ENCODE measurements around the gene ERG28. TPM values are rescaled to one million over a fixed set of nuclear protein-coding genes. Genes with fewer than 3 reads are reported as not detected.

The ERG28 gene
- total RNA-seq, 4 donors from 2014 or later = 3.7 to 6.4 (median 4.7) TPM

DNA sequence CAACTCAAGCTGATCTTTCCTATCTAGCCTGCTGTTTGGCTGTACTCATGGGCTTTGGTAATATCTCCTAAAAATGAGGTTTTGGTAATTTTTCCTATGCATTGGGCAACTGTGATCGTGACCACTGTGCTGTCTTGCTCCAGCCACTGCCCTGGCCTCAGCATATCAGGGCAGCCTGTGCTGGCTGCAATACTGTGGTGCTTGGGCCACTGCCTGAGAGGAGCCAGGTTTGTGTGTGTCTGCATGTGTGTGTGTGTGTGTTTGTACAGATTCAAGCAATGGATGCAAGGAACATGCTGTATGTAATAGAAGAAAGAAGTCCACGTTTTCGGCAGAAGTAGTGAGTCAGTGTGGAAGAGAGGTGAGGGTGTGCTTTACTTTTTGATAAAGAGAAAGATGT, 13.0 kb downstream of the ERG28 start:
- ATAC-seq (peak in 1 of 2 donors; percentile 20), DNase-seq (peak in 1 of 2 donors; percentile 42)
- Histone ChIP-seq H3K4me1 (peaks cover 34 to 40% of the 10 kb centered on the region in 2 donors), H3K4me3 (no peak overlapping the region), H3K9me3 (no peaks in the 10 kb centered on the region), H3K27ac (peak overlapping the region; percentile 79 to 88 (median 83)), H3K27me3 (no peaks in the 10 kb centered on the region), H3K36me3 (peaks cover 0 to 27% of the 10 kb centered on the region in 2 donors)
- in situ Hi-C loops (cut with MboI; ENCODE audit: low sequenced_read_pairs in 4 of 4) (no loop called here), intact Hi-C loops (cut with DNase I; ENCODE audit: low total_unique reads) (loop anchor here (1.0 to 10.0 kb wide), 3 partner anchors 69 to 395 kb away; partner anchors contain the start of genes FLVCR2 and JDP2)
- no peak for TF ChIP-seq CTCF (IDR thresholded peaks at IDR 0.05 in 4 of 5, conservative IDR thresholded peaks at IDR 0.05 in 1 of 5)
- TF ChIP-seq POLR2A (IDR thresholded peaks at IDR 0.05) = no peak

GRCh38 chr14:75646762-75647161, 13.9 kb downstream of the ERG28 start:
- DNase-seq (peak in 1 of 2 donors; percentile 39), ATAC-seq (no peak)
- in situ Hi-C loops (cut with MboI; ENCODE audit: low sequenced_read_pairs in 4 of 4) (no loop called here), intact Hi-C loops (cut with DNase I; ENCODE audit: low total_unique reads) (loop anchor here (5.0 to 10.0 kb wide), 2 partner anchors 222 to 394 kb away; partner anchors contain the start of gene JDP2)
- TF ChIP-seq POLR2A (IDR thresholded peaks at IDR 0.05) (no peak), CTCF (IDR thresholded peaks at IDR 0.05 in 4 of 5, conservative IDR thresholded peaks at IDR 0.05 in 1 of 5) (no peak)
- H3K36me3 ChIP-seq = peaks cover 0 to 20% of the 10 kb centered on the region in 2 donors
- H3K27ac ChIP-seq = peak overlapping the region; percentile 79 to 88 (median 83)
- peaks cover 34 to 40% of the 10 kb centered on the region in 2 donors for H3K4me1 ChIP-seq
- H3K4me3 ChIP-seq = no peak overlapping the region
- no peaks in the 10 kb centered on the region for H3K9me3 ChIP-seq
- H3K27me3 ChIP-seq = no peaks in the 10 kb centered on the region

GRCh38 chr14:75645056-75645455, 15.6 kb downstream of the ERG28 start:
- H3K27me3 ChIP-seq = no peaks in the 10 kb centered on the region
- peaks cover 0 to 3% of the 10 kb centered on the region in 2 donors for H3K36me3 ChIP-seq
- TF ChIP-seq CTCF (IDR thresholded peaks at IDR 0.05 in 4 of 5, conservative IDR thresholded peaks at IDR 0.05 in 1 of 5) (no peak), POLR2A (IDR thresholded peaks at IDR 0.05) (no peak)
- H3K9me3 ChIP-seq = no peaks in the 10 kb centered on the region
- H3K4me3 ChIP-seq = no peak overlapping the region
- intact Hi-C loops (cut with DNase I; ENCODE audit: low total_unique reads) = loop anchor here (5.0 to 10.0 kb wide), 2 partner anchors 220 to 393 kb away; partner anchors contain the start of gene JDP2
- no peak for DNase-seq
- in situ Hi-C loops (cut with MboI; ENCODE audit: low sequenced_read_pairs in 4 of 4) = no loop called here
- no peak overlapping the region for H3K27ac ChIP-seq
- ATAC-seq = no peak
- H3K4me1 ChIP-seq = peaks cover 34 to 40% of the 10 kb centered on the region in 2 donors

DNA sequence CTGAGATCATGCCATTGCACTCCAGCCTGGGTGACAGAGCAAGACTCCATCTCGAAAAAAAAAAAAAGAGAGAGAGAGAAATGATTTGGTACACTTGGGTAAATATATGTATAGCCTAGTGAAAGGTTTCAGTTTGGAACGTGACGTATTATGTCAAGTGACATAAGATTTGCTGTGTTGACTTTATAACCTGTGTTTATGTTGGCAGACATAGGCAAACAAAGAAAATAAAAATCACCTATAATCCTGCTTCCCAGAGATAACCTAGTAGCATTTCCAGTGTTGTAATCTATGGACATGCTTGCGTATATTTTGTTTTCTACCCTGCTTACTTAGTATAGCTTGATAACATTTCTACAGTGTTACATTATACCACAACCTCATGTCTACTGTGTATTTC, 16.7 kb downstream of the ERG28 start:
- H3K4me1 ChIP-seq = peaks cover 32 to 34% of the 10 kb centered on the region in 2 donors
- in situ Hi-C loops (cut with MboI; ENCODE audit: low sequenced_read_pairs in 4 of 4) (no loop called here), intact Hi-C loops (cut with DNase I; ENCODE audit: low total_unique reads) (loop anchor here (10.0 kb wide), 1 partner anchor 219 kb away; the partner anchor contains the start of gene JDP2)
- no peaks in the 10 kb centered on the region for H3K9me3 ChIP-seq
- H3K4me3 ChIP-seq = no peak overlapping the region
- peak overlapping the region in 2 of 4 donors; percentile 3 for H3K27ac ChIP-seq
- TF ChIP-seq CTCF (IDR thresholded peaks at IDR 0.05 in 4 of 5, conservative IDR thresholded peaks at IDR 0.05 in 1 of 5) = no peak
- no peak for TF ChIP-seq POLR2A (IDR thresholded peaks at IDR 0.05)
- DNase-seq (no peak), ATAC-seq (no peak)
- no peaks in the 10 kb centered on the region for H3K27me3 ChIP-seq
- no peaks in the 10 kb centered on the region for H3K36me3 ChIP-seq

Data from gastrocnemius medialis (tissue), 4 donors.